NOMO-1 treated with DMSO at 0.1 percent for 48 hours (cell line): ENCODE measurements around the gene LRRC31.

Experiments used
- DNase-seq: peaks from one replicate; lab custom pipeline; 2025; ENCODE audit not compliant: unreplicated experiment; lab: John Stamatoyannopoulos, UW

Gene LRRC31

GRCh38 chr3:169869484-169870220 is at the start of gene LRRC31:
TSS of gene LRRC31 (minus strand) at chr3:169869935. CDS start at chr3:169869807, 128 bp downstream.
- DNase-seq = no peak

GRCh38 chr3:169914321-169914720 is 44.6 kb upstream of the LRRC31 start:
- no peak for DNase-seq

GRCh38 chr3:169913323-169913722 is 43.6 kb upstream of the LRRC31 start:
- DNase-seq = no peak

GRCh38 chr3:169911272-169911671 is 41.5 kb upstream of the LRRC31 start, which contains the start of gene SAMD7:
TSS of gene SAMD7 (plus strand) at chr3:169911572. CDS start at chr3:169919499, 7,927 bp downstream.
- DNase-seq = no peak

GRCh38 chr3:169907944-169908343 is 38.2 kb upstream of the LRRC31 start:
- DNase-seq = no peak

DNA sequence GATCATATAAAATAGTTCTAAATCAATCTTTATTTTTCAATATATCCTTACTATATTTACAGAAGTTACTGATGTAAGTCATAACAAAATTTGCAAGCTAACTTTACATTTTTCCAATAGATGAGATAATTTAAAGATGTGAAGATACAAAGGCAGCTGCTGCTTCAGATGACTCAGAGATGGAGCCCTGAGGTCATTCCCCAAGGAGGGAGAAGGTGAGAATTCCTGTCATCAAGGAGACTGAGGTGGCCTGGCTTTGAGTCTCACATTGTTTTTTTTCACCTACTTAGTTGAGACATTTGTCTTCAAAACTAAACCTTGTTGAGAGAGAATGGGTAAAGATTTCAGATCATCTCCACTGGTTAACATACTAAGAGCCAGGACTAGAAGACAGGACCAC is 37.7 kb upstream of the LRRC31 start:
- DNase-seq = no peak

GRCh38 chr3:169905404-169905803 is 35.7 kb upstream of the LRRC31 start:
- no peak for DNase-seq

DNA sequence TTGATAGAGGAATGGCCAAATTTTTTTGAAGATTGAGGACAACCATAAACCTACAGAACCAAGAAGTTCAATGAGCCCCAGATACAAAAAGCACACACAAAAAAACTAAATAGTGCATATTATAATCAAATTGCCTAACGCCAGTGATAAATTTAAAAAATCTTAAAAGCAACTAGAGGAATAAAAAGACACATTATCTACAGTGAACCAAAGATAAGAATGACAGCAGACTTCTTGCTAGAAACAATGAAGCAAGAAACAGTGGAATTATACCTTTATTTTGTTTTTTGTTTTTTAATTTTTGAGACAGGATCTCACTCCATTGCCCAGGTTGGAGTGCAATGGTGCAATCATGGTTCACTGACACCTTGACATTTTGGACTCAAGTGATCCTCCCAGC is 31.7 kb upstream of the LRRC31 start:
- no peak for DNase-seq

- DNase-seq = no peak
Observed at GRCh38 chr3:169897284-169897683, 27.5 kb upstream of the LRRC31 start.

DNA sequence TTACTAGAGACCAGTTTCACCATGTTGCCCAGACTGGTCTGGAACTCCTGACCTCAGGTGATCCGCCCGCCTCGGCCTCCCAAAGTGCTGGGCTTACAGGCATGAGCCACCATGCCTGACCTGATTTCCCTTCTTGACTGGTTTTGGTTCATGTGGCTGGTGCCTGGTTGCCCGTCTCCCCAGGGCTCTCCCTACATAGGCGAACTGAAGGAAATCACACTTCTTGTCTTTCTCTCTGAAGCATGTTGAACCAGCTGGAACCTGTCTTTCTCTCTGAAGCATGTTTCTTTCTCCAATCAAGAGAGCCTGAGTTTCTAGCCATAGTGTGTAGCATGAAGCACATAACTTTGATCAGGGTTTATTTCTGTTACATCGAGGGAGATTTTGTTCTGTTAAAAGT is 25.3 kb upstream of the LRRC31 start:
- no peak for DNase-seq

GRCh38 chr3:169894110-169894509 is 24.4 kb upstream of the LRRC31 start:
- no peak for DNase-seq

- DNase-seq = no peak
Observed at GRCh38 chr3:169891886-169892285, 22.2 kb upstream of the LRRC31 start.

DNA sequence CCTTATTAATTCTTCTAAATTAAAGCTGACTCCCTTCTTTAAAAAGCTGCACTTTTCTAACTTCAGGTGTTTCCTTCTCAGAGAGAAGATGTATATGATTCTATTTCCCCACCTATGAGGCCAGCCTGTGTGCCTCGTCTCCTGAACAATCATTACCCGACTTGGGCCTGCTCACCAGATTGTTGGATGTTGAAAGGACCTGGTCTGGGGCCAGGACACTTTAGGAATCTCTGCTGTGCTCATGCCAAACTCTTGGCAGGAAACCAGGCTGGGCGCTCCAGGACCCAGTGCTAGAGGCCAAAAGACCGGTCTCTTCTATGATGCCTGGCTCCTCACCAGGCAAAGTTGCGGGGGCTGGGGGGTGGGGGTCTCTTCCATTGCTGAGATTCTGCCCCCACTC is 16.9 kb upstream of the LRRC31 start:
- DNase-seq = no peak

GRCh38 chr3:169880576-169881250 is 11.0 kb upstream of the LRRC31 start:
- no peak for DNase-seq

- DNase-seq = no peak
Observed at GRCh38 chr3:169879845-169880575, 10.3 kb upstream of the LRRC31 start.

- no peak for DNase-seq
Observed at GRCh38 chr3:169879013-169879557, 9.3 kb upstream of the LRRC31 start.

DNA sequence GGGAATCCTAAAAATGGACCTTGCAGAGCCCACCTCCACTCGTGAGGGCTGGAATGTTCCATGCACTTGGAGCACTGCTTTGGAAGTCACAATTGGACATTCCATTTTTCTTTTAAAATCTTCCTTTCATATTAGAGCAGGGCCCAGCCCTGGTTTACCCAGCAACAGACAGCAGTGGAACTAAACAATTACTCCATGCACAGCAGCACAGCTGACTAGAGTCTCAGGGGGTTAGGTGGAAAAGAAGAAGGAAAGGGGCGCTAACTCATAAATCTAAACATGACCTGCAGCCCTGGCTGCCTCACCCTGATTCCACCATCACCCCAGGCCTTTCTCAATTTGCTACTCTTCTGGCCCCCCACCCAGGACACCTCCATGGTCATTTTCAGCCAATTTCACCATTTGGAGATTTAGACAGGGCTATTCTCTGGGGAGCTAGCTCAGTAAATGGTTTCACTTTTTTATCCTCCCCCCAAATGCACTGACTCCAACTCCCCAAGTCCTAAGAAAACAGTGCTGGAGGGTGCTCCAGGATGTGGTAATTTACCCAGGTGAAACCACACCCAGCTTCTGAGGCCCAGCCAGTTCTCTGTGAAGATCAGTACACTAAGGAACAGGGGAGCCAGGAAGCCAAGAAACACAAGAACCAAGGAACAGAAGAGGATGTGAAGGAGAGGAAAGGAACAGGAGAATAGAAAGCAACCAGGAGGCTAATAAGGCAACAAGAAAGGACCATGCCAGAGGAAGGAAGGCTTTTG is 1.6 kb upstream of the LRRC31 start:
- peak; percentile 14 for DNase-seq

- DNase-seq = no peak
Observed at GRCh38 chr3:169868369-169868768, 1.4 kb downstream of the LRRC31 start.

DNA sequence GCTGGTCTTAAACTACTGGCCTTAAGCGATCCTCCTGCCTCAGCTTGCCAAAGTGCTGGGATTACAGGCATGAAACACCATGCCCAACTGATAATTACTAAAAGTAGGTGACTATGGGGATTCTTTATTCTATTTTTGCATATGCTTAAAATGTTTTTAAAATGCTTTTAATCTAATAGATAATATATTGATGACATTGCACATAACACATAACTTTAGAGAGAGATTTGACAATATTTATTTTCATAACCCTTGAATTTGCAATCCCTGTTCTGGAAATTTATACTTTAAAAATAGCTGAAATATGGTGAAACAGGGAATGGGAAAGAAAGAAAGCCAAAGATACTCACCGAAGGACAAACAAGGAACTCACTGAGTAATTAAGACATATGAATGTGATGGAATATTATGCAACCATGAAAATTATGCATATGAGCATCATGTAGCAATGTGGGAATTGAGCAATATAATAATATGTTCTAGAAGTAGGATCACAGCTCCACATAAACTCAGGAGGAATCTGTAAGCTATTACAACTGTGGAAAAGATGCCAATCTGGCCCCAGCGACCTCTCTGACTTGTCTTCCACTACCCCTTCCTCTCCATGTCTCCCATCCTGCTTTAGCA is 2.0 kb downstream of the LRRC31 start:
- no peak for DNase-seq

- peak; percentile 94 for DNase-seq
Observed at GRCh38 chr3:169865176-169865767, 4.5 kb downstream of the LRRC31 start.
